Prostate gland (tissue), 2 donors: ENCODE measurements around the gene PIGQ.

ENCODE experiments used
- POLR2A ChIP-seq: fragments of 450-650 bp; IDR thresholded peaks from one replicate; pipeline ENCODE4 v1.6.1; 2016; ENCODE audit warnings: antibody characterized with exemption, mild to moderate bottlenecking
- POLR2AphosphoS5 ChIP-seq: sonication (generic); formaldehyde crosslinking; IDR thresholded peaks from one replicate; pipeline ENCODE4 v1.6.1; 2017; ENCODE audit warnings: antibody characterized with exemption
- TF ChIP-seq, protein P1 (sequence below), 4 experiments: fragments of 200-600 bp in 2 of 4; fragments of 450-650 bp in 2 of 4; sonication (generic) in 2 of 4; IDR thresholded peaks; 1 replicate in 3 of 4; 2 replicates in 1 of 4; pipeline ENCODE4 v1.5.1; 2016 to 2019; ENCODE audit warnings: antibody characterized with exemption in 4 of 4, mild to moderate bottlenecking in 2 of 4, moderate library complexity in 2 of 4

DNA sequence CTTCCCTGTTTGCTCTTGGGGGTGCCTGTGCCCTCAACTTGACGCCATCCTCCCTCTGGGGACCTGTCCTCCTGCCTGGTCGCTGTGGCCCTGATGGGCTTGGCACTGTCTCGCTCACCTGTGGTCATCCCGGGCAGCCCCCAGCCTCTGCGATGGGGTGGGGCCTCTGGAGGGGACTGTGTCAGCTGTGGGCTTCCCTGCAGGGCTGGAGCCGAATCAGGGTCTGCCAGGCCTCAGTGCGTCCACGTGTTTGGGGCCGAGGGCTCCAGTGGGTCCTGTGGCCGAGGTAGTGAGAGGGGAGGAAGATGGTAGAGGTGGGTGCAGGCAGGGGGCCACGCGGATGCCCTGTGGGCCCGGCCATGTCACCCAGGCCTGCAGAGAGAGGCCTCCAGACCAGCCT lies 8.0 kb downstream of the PIGQ start:
- TF ChIP-seq, protein P1, sequence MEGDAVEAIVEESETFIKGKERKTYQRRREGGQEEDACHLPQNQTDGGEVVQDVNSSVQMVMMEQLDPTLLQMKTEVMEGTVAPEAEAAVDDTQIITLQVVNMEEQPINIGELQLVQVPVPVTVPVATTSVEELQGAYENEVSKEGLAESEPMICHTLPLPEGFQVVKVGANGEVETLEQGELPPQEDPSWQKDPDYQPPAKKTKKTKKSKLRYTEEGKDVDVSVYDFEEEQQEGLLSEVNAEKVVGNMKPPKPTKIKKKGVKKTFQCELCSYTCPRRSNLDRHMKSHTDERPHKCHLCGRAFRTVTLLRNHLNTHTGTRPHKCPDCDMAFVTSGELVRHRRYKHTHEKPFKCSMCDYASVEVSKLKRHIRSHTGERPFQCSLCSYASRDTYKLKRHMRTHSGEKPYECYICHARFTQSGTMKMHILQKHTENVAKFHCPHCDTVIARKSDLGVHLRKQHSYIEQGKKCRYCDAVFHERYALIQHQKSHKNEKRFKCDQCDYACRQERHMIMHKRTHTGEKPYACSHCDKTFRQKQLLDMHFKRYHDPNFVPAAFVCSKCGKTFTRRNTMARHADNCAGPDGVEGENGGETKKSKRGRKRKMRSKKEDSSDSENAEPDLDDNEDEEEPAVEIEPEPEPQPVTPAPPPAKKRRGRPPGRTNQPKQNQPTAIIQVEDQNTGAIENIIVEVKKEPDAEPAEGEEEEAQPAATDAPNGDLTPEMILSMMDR (IDR thresholded peaks at IDR 0.05), result no peak
- TF ChIP-seq POLR2A, result no peak
- TF ChIP-seq POLR2AphosphoS5, result no peak
